OCI-LY1 (cell line): ENCODE data around the gene MUC5AC.

Experiments
- EZH2 ChIP-seq: fragments of 200-600 bp; sonication (generic), shearing (Covaris generic); IDR thresholded peaks from 2 replicates; pipeline ENCODE4 v1.8.0; 2017; ENCODE audit warnings: borderline replicate concordance, mixed run types, mild to moderate bottlenecking, antibody characterized with exemption, low read length, moderate library complexity, mixed read lengths
- TF ChIP-seq, protein P1 (sequence below): fragments of 200-600 bp; sonication (generic), shearing (Covaris generic); IDR thresholded peaks from 2 replicates; pipeline ENCODE4 v1.5.1; 2017; ENCODE audit warnings: mild to moderate bottlenecking, antibody characterized with exemption, low read length, moderate library complexity, mixed read lengths

DNA sequence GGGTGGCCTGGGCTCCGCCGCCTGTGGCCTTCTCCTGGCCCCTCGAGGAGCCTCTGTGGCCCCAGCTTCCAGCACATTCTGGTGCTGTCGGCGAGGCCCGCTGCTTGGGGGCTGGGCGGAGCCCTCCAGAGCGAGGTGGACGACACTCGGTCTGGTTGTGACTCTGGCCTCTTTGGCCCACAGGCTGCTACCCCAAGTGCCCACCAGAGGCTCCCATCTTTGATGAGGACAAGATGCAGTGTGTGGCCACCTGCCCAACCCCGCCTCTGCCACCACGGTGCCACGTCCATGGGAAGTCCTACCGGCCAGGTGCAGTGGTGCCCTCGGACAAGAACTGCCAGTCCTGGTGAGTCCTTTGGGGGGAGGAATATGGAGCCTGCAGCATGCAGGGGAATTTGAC, 22.4 kb downstream of the MUC5AC start:
- TF ChIP-seq, protein P1, sequence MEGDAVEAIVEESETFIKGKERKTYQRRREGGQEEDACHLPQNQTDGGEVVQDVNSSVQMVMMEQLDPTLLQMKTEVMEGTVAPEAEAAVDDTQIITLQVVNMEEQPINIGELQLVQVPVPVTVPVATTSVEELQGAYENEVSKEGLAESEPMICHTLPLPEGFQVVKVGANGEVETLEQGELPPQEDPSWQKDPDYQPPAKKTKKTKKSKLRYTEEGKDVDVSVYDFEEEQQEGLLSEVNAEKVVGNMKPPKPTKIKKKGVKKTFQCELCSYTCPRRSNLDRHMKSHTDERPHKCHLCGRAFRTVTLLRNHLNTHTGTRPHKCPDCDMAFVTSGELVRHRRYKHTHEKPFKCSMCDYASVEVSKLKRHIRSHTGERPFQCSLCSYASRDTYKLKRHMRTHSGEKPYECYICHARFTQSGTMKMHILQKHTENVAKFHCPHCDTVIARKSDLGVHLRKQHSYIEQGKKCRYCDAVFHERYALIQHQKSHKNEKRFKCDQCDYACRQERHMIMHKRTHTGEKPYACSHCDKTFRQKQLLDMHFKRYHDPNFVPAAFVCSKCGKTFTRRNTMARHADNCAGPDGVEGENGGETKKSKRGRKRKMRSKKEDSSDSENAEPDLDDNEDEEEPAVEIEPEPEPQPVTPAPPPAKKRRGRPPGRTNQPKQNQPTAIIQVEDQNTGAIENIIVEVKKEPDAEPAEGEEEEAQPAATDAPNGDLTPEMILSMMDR: no peak
- no peak for TF ChIP-seq EZH2
